ENCODE results near the gene JMJD1C. TPM values are rescaled to one million over a fixed set of nuclear protein-coding genes. Genes with fewer than 3 reads are reported as not detected.

Gene JMJD1C
- total and polyA plus RNA-seq, 10 of the 15 experiments (the other 5 are each of a cell fraction or from before 2014, with no cell fraction given) = 31.2 to 83.3 (median 49.5) TPM

GRCh38 chr10:63221950-63222349, 243.8 kb downstream of the JMJD1C start (continued):
- TF ChIP-seq ASH2L (IDR thresholded peaks at IDR 0.05; ENCODE audit: borderline replicate concordance, low read depth) (no peak), RAD21 (IDR thresholded peaks at IDR 0.05; ENCODE audit: insufficient read depth, low read depth, low read length) (no peak), IKZF2 (IDR thresholded peaks at IDR 0.05) (peak in 1 of 2 experiments; percentile 24; a peak in 1 of 4 replicates), RCOR1 (conservative IDR thresholded peaks at IDR 0.05; ENCODE audit: low read depth, low read length) (no peak), ZNF622 (IDR thresholded peaks at IDR 0.05) (no peak), TCF7 (IDR thresholded peaks at IDR 0.05; ENCODE audit: borderline replicate concordance) (no peak), NFXL1 (IDR thresholded peaks at IDR 0.05; ENCODE audit: borderline replicate concordance) (no peak), ZNF207 (IDR thresholded peaks at IDR 0.05; ENCODE audit: borderline replicate concordance) (no peak), SIX5 (IDR thresholded peaks at IDR 0.05; ENCODE audit: low read depth, low read length, severe bottlenecking) (no peak), PBX3 (IDR thresholded peaks at IDR 0.05; ENCODE audit: insufficient replicate concordance, low read depth, low read length) (peak; percentile 39), MYB (IDR thresholded peaks at IDR 0.05; ENCODE audit: borderline replicate concordance, low read depth, low read length) (no peak), CHD4 (IDR thresholded peaks at IDR 0.05) (no peak), CEBPZ (IDR thresholded peaks at IDR 0.05; ENCODE audit: low read depth, low read length) (no peak), MTA2 (IDR thresholded peaks at IDR 0.05; ENCODE audit: low read depth) (no peak), ATF2 (IDR thresholded peaks at IDR 0.05; ENCODE audit: low read length) (no peak), PAX5 (IDR thresholded peaks at IDR 0.05; ENCODE audit: borderline replicate concordance, low read depth, low read length) (no peak), CUX1 (IDR thresholded peaks at IDR 0.05; ENCODE audit: insufficient replicate concordance, low read depth, low read length) (no peak)

Data from GM12878 (cell line).